Retinal pigment epithelial cell (primary cell): Measurements from ENCODE around the gene RSAD2.
A peak's percentile ranks its signal among the peaks of the same experiment; 100 is the strongest.

ENCODE experiments used
- DNase-seq: peaks from one replicate; pipeline ENCODE4 v3.0.0-alpha.2; 2010; ENCODE audit warnings: low read depth
- H3K4me3 ChIP-seq: 2 replicates; pipeline ENCODE4 v1.5.1; 2011; ENCODE audit warnings: mild to moderate bottlenecking, low read length, control low read depth, moderate library complexity
- CTCF ChIP-seq: conservative IDR thresholded peaks from 2 replicates; pipeline ENCODE4 v1.5.1; 2011; ENCODE audit warnings: low read depth, low read length, control low read depth, inconsistent platforms

RSAD2 gene

GRCh38 chr2:6883448-6884122 lies 6.0 kb downstream of the RSAD2 start:
- TF ChIP-seq CTCF = no peak
- peak; percentile 22 for DNase-seq
- H3K4me3 ChIP-seq = no peak overlapping the region

- no peak overlapping the region for H3K4me3 ChIP-seq
- no peak for DNase-seq
- no peak for TF ChIP-seq CTCF
Observed at GRCh38 chr2:6885551-6885950, 8.0 kb downstream of the RSAD2 start.

DNA sequence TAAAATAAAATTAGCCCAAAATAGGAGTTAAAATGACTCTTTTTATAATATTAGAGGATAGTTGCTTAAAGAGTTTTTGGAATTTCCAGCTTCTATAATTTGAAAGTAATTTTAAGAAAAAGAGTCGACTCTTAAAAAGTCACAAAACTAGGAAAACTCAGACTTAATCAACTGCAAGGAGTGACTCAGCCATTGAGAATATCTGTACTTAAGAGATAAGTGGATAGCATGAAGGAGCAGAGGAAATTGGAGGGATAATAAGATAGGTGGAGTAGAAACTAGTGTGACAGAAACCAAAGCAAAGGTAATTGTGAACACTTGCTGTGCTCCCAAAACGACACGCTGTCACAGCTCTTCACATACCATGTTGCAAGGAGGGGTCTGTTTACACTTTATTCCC lies 8.4 kb downstream of the RSAD2 start:
- TF ChIP-seq CTCF = no peak
- H3K4me3 ChIP-seq = no peak overlapping the region
- DNase-seq = no peak

- no peak for DNase-seq
- no peak overlapping the region for H3K4me3 ChIP-seq
- no peak for TF ChIP-seq CTCF
Observed at GRCh38 chr2:6887751-6888192, 10.2 kb downstream of the RSAD2 start.

- H3K4me3 ChIP-seq = no peak overlapping the region
- DNase-seq = no peak
- no peak for TF ChIP-seq CTCF
Observed at GRCh38 chr2:6888724-6889123, 11.1 kb downstream of the RSAD2 start.

GRCh38 chr2:6893876-6894482 lies 16.4 kb downstream of the RSAD2 start:
- H3K4me3 ChIP-seq = no peak overlapping the region
- no peak for TF ChIP-seq CTCF
- DNase-seq = no peak
